Bronchial epithelial cell (primary cell): Measurements from ENCODE around the gene IGSF9B. TPM values are rescaled to one million over a fixed set of nuclear protein-coding genes. Genes with fewer than 3 reads are reported as not detected.

Experiments
- DNase-seq: peaks from one replicate; pipeline ENCODE4 v3.0.0-alpha.2; 2010; ENCODE audit warnings: low read depth
- FAIRE-seq: peaks from 2 replicates; lab custom pipeline; 2011; peaks lifted over from hg19 to GRCh38; lab: Jason Lieb, UNC
- H3K27me3 ChIP-seq: 2 replicates; pipeline ENCODE4 v1.5.1; 2011; ENCODE audit warnings: low read length; ENCODE audit not compliant: control insufficient read depth, insufficient read depth
- H3K36me3 ChIP-seq: 2 replicates; pipeline ENCODE4 v1.5.1; 2011; ENCODE audit warnings: low read length; ENCODE audit not compliant: control insufficient read depth, insufficient read depth
- H3K4me3 ChIP-seq: 2 replicates; pipeline ENCODE4 v1.5.1; 2011; ENCODE audit warnings: mild to moderate bottlenecking, low read depth, low read length, control low read depth
- total RNA-seq: library from RNA; depleted of rRNA; stranded (reverse); fragments of >200 nt; gene quantifications from 2 replicates; pipeline ENCODE4 v1.2.1, GENCODE V29; 2014
- TF ChIP-seq, protein P1 (sequence below): IDR thresholded peaks from 2 replicates; pipeline ENCODE4 v1.5.1; 2011; ENCODE audit warnings: mild to moderate bottlenecking, moderate library complexity, low read length, control low read depth, inconsistent platforms; ENCODE audit not compliant: insufficient read depth, severe bottlenecking

Gene IGSF9B
- total RNA-seq, 1 donor from 2014 or later: under 0.01 TPM

DNA sequence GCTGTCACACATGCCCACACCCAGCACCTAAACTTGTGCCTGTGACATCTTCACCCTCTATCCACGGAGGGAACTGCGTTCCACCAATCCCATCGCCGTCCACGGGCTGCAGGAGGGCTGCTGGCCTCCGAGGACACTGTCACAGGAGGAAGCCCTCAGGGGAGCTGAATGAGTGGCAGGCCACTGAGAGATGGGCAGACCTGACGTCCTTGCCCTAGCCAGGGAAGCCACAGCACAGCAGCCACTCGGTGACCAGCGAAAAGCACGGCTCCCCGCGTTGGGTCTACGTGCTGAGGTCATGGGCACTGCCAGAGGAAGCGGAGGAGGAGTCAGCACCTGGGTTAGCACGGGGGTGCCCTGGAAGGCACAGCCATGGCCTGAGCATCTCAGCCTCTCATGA lies 50.5 kb downstream of the IGSF9B start:
- DNase-seq: no peak
- FAIRE-seq: no peak
- TF ChIP-seq, protein P1, sequence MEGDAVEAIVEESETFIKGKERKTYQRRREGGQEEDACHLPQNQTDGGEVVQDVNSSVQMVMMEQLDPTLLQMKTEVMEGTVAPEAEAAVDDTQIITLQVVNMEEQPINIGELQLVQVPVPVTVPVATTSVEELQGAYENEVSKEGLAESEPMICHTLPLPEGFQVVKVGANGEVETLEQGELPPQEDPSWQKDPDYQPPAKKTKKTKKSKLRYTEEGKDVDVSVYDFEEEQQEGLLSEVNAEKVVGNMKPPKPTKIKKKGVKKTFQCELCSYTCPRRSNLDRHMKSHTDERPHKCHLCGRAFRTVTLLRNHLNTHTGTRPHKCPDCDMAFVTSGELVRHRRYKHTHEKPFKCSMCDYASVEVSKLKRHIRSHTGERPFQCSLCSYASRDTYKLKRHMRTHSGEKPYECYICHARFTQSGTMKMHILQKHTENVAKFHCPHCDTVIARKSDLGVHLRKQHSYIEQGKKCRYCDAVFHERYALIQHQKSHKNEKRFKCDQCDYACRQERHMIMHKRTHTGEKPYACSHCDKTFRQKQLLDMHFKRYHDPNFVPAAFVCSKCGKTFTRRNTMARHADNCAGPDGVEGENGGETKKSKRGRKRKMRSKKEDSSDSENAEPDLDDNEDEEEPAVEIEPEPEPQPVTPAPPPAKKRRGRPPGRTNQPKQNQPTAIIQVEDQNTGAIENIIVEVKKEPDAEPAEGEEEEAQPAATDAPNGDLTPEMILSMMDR: no peak
- H3K36me3 ChIP-seq: no peaks in the 10 kb centered on the region
- H3K4me3 ChIP-seq: no peak overlapping the region
- no peaks in the 10 kb centered on the region for H3K27me3 ChIP-seq

DNA sequence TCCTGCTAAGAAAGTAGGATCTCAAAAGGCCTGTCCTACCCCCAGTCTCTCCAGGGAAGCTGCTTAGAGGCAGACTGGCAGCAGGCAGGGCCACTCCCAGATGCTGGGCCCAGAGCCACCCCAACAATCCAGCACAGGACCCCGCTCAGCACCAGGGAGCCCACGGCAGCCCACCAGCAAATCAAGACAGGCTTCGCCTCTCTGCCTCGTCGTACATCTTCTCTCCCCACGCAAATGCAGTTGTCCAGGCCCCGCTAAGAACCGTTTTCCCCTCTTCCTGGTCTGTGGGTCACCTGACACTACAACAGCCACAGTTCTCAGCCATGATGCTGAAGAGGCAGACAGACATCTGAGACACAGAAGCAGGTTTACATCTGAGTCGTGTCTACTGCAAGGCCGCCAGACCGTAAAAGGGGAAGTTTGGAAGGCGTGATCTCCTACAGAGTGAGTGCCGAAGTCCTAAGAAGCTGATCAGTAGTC lies 51.1 kb downstream of the IGSF9B start:
- TF ChIP-seq, protein P1: no peak
- no peak for FAIRE-seq
- H3K27me3 ChIP-seq: no peaks in the 10 kb centered on the region
- no peaks in the 10 kb centered on the region for H3K36me3 ChIP-seq
- DNase-seq: no peak
- no peak overlapping the region for H3K4me3 ChIP-seq

DNA sequence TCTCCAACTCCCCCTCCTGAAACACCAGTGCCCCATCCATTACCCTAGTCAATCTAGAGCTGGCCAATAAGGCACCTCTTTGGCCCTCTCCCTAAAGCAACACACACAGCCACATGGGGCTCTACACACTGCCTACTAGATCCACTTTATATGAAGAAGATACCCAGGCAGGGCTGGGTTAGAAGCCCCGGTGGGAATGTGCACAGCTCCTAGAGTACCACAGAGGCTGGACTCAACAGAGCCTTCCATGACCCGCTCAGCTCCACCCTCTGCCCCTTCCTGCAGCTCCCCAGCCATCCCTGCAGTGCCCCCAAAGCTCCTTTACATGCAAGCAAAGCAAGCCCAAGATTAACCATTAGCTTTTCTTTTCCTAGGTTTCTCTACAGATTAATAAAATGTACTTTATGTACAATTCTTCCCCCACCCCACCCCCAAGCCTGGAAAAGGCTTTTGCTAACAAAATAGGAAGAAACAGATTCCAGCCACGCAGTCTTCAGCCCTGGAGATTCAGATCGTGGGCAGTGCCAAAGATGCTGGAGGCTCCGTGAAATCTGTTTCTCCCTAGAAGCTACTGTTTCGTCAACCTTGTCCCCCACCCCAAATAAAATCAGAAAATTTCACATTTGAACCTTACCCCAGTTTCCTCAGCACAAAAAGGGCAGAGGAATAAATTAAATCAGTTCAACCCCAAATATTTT lies 51.8 kb downstream of the IGSF9B start:
- TF ChIP-seq, protein P1: no peak
- Histone ChIP-seq H3K36me3 (no peaks in the 10 kb centered on the region), H3K4me3 (no peak overlapping the region), H3K27me3 (no peaks in the 10 kb centered on the region)
- no peak for FAIRE-seq
- no peak for DNase-seq

DNA sequence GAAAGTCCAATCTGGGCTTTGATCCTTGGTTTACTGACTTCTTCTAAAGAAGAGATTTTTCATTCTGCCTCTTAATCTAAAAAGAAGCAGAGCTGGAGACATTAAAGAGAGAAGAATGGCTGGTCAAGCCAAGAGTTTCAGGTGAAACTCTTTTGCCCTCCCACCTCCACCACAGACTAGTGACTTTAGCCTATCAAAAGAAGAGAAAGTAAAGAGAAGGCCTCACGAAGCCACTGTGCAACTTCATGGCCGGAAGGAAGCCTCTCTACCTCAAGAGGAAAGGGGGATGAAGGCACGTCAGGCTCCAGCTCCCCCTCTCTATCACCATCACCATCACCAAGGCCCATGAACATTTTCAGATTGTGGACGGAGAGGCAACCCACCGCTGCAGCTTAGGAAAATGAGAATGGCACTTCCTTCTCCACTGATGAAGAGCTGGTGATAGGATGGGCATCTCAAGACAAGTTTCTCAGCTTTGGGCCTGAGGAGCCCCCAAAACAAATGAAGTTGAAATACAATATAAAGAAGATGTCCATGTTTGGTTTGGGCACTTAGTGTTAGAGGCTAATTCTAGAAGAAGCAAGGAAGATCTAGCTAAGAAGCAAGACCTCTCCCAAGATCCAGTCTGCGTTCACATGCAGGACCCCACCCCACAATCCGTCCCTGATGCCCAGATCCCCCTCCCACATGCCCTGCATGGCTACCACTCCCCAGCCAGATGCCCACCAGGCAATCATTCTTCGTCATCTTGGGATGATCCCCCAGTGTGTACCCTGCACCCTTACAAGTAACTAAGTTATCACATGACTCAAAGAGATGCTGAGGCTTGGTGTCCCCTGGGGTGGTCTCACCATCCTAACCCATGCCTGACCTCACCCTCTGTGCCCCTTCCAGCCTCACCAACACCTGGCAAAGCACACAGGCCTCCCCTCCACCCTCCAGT lies 52.6 kb downstream of the IGSF9B start:
- Histone ChIP-seq H3K4me3 (no peak overlapping the region), H3K36me3 (no peaks in the 10 kb centered on the region), H3K27me3 (no peaks in the 10 kb centered on the region)
- TF ChIP-seq, protein P1: no peak
- DNase-seq (no peak), FAIRE-seq (no peak)

DNA sequence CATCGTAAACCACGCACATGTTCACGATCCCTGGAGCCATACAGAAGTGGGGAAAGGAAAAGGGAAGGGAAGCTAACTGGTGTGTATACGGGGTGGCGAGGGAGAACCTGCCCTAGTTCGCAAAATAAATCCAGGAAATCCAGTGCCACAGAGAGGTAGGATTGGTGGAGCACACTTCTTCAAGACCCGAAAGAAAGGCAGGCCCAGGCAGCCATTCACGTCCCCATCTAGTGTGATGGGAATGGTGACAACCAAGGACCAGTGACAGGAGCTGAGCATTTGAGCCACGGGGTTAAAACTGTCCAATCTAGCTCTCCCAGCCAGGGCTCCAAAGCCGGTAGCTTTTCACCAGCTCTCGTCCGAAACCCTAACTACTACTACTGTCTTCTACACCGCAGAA lies 53.7 kb downstream of the IGSF9B start:
- no peaks in the 10 kb centered on the region for H3K27me3 ChIP-seq
- TF ChIP-seq, protein P1: no peak
- FAIRE-seq (no peak), DNase-seq (no peak)
- H3K36me3 ChIP-seq: no peaks in the 10 kb centered on the region
- no peak overlapping the region for H3K4me3 ChIP-seq
